GM12892 (cell line): ENCODE data around the gene PTMA.
"Not testable (repeated sequence)": the region's sequence is repeated elsewhere in the genome, so short reads cannot be mapped to it uniquely, and the experiment has no call there.

Source experiments
- DNase-seq: peaks from one replicate; pipeline ENCODE4 v3.0.0; 2011; ENCODE audit not compliant: insufficient read length
- FAIRE-seq: peaks from 2 replicates; lab custom pipeline; 2011; peaks lifted over from hg19 to GRCh38; lab: Jason Lieb, UNC
- POLR2A ChIP-seq: IDR thresholded peaks from 2 replicates; pipeline ENCODE4 v1.6.1; 2011; ENCODE audit warnings: low read depth, low read length, control low read depth
- POLR2AphosphoS5 ChIP-seq: IDR thresholded peaks from 2 replicates; pipeline ENCODE4 v1.6.1; 2011; ENCODE audit warnings: low read depth, low read length, control low read depth
- TAF1 ChIP-seq: IDR thresholded peaks from 2 replicates; pipeline ENCODE4 v1.6.1; 2011; ENCODE audit warnings: low read depth, mild to moderate bottlenecking, control low read depth, low read length, borderline replicate concordance

The PTMA gene

DNA sequence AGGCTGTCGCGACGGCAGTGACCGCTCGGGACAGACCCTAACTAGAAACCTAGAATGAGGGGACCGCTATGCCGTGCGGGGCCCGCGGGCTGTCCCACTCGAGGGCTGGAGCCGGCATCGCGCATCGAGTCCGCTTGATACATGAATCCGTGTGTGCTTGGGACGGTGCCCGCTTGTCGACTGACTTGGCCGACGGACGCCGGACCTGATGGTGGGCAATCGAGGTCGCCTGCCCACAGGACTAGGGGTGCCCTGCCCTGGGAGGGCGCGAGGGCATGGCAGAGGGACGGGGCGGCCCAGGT lies 749 bp upstream of the PTMA start:
- FAIRE-seq: peak; percentile 69
- no peak for DNase-seq
- TF ChIP-seq POLR2A: peak; percentile 37; the same call in 1 of the 2 replicates
- no peak for TF ChIP-seq POLR2AphosphoS5
- no peak for TF ChIP-seq TAF1

DNA sequence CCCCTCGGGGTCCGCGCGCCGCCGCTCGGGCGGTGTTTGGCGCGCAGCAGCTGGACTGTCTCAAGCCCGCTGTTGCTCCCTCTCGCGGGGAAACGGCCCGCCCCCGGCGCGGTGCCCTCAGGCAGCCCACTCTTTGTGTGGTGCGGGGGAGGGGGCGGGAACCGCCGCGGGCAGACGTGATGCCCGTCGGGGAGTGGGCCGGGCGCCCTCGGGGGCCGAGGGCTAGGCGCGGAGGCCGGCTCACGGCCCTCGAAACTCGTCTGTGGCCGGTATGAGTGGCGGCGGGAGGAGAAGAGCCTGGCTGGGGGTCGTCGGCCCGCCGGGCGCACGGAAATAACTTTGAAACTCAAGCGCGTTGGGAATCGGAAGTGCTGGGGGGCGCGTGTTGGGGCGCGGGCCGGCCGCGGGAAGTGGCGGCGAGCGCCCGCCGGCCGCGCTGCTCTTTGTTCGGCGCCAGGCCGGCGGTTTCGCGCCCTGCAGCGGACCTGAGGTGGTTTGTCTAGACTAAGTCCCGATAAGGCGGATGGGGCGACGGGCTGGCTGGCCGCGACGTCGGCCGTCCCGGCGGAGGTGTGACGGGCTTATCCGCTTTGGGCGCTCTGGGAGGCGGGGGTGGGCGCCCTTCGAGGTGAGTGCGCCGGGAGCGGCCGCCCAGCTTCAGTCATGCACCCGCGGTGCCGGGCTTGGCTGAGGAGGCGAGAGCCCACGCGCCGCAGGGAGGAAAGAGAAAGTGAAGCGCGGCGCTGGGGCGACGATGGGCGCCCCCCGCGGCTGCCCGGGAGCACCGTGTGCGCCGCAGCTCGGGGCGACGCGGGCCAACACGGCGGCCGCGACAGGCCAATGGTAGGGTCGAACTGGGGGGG lies 679 bp downstream of the PTMA start:
- DNase-seq: no peak
- TF ChIP-seq TAF1 (no peak), POLR2A (peak; percentile 62), POLR2AphosphoS5 (peak; percentile 84; the same call in 1 of the 2 replicates)
- FAIRE-seq: no peak

DNA sequence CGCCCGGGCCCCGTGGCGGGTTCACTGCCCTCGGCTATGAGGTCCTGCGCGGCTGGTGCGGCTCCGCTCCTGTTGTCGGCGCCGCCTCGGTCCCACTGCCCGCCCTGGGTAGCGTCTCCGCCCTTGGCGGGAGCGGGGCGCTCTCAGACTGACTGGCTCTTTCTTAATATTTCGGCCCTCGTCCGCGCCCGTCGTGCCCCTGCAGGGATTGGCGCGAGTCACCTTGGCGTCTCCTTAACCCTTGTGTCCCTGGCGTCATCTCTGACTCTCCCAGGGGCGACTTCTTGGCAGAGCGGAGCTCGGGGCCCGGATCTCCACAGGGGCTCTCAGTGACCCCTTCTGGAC lies 1.3 kb downstream of the PTMA start:
- DNase-seq (no peak), FAIRE-seq (no peak)
- no peak for TF ChIP-seq POLR2AphosphoS5
- TF ChIP-seq TAF1: no peak
- TF ChIP-seq POLR2A: no peak

DNA sequence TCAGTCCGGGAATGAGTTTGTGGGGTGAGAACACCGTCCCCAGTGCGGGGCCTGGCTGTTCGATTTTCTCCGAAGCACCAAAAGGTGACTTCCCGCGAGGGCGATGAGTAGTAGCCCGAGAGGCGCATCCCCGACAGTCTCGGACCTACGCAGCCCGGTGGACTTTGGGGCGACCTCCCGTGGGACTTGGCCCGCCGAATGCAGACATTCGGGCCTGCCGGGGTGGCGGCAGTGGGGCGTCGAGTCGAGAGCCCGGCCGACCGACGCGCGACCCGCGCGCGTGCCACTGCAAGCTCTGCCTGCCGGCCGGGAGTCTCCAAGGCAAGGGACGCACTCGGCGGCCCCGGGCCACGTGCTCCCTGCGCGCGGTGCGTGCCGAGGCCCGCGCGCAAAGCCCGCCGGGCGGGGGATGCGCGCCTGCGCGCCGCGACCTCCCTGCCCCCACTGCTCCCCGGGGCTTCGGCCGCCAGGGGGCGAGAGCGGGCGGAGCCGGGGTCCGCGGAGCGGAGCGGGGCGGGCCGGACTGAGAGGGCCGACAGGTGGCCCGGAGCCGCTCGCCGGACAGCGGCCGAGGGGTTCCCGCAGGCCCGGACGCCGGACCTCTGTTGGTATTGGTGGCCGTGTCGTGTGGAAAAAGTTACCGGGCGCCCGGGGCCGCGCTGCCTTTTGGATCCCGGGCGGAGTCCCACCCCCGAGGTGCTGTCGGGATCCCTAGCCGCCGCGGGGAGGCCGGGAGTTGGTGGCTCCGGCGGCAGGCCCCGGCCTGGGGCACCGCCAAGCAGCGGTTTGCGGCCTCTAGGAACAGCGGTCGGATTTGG lies 1.9 kb downstream of the PTMA start:
- TF ChIP-seq TAF1 (peak; percentile 55; the same call in 1 of the 2 replicates), POLR2A (peak; percentile 94), POLR2AphosphoS5 (peak; percentile 92)
- peak; percentile 91 for FAIRE-seq
- peak; percentile 86 for DNase-seq

DNA sequence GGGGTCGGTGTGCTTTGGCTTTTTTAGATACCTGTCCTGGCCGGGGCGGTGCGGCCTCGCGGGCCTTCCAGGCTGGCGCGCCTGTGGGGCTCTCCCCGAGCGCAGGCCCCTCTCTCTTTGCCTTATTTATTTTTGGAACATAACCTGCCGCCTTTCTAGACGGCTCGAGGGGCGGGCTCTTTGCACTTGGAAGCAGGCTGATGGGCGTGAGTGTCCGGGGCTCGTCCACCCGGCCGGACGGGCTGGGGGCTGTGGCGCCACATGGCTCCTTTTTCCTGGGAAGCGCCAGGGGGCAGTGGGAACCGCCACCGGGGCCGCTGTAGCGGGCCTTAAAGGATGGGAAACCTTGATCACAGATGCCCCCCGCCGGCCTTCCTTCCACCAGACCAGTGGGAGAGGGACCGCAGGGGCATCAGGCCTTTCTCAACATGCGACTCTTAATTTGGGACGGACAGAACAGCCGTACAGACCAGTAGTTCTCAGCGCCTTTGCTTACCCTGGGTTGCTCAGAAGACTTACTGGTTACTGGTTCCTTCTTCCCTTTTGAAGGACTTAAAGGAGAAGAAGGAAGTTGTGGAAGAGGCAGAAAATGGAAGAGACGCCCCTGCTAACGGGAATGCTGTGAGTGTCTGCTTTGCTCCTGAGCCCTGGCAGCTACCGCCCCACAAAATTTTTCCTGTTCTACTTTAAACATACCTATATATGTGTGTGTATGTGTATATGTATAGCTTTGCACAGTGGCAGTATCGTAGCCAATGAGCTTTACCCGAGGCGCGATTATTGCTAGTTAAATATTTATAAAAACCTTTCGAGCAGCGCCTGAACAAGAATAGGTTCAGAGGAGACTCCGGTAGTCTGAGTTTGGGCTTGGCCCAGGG lies 2.7 kb downstream of the PTMA start:
- DNase-seq (no peak), FAIRE-seq (no peak)

DNA sequence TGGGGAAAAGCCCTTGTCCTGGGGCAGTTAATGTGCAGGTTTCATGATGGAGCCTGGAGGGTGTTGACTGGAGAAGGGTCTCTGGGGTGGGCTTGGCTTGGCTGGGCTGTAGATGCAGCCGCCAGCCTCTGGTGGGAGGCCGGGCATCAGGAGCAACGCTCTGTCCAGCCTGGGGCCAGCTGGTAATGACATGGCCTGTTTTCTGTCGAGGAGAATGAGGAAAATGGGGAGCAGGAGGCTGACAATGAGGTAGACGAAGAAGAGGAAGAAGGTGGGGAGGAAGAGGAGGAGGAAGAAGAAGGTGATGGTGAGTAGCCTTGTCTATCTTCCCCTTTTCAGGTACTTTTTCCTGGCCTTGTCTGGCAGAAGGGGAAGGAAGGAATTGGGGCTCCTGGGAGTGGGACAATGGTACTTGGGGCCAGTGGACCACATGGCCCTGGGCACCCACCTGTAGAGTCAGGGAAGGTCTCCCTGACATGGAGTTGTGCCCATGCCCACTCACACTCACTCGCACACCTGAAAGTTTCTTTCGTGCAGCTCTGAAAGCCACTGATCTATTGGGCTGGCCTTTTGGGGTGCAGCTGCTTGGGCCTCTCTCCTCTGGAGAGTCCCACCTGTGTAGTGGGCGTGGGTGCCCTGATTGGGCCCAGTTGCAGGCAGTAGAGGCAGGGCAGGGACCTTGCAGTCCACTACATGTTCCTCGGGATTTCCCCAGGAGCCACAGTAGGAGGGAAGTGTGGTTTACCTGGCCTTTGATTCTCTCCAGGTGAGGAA lies 3.5 kb downstream of the PTMA start:
- TF ChIP-seq TAF1 (no peak), POLR2AphosphoS5 (peak; percentile 69; the same call in 1 of the 2 replicates)
- DNase-seq (no peak), FAIRE-seq (no peak)

More for the DNA sequence above, 2.7 kb downstream of the PTMA start:
- no peak for TF ChIP-seq TAF1
- no peak for TF ChIP-seq POLR2A
- no peak for TF ChIP-seq POLR2AphosphoS5

DNA sequence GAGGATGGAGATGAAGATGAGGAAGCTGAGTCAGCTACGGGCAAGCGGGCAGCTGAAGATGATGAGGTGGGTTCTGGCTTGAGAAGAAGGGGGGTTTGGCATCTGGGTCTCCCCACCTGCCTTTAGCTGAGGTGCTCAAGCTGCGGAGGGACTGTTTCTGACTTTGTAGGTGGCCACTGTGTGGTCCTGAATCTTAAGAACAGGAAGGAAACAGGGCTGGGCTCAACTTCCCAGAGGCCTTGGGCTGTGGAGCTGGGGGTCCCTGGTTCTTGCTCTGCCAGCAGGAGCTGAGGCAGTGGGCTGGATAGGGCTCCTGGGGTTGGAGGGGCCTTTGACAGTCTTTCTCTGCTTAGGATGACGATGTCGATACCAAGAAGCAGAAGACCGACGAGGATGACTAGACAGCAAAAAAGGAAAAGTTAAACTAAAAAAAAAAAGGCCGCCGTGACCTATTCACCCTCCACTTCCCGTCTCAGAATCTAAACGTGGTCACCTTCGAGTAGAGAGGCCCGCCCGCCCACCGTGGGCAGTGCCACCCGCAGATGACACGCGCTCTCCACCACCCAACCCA lies 4.2 kb downstream of the PTMA start:
- DNase-seq, FAIRE-seq: not testable (repeated sequence)

DNA sequence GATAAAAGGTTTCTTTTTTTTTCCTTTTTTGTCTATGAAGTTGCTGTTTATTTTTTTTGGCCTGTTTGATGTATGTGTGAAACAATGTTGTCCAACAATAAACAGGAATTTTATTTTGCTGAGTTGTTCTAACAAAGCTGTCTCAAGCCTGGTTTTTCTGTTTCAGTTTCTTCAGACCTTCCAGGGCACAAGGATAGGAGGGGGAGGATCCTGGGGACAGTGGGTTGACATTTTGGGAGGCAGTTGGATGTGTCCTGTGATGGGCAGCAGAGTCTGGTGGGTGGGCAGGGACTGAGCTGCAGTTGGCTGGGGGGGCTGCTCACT lies 5.0 kb downstream of the PTMA start:
- not testable (repeated sequence) for FAIRE-seq, DNase-seq

DNA sequence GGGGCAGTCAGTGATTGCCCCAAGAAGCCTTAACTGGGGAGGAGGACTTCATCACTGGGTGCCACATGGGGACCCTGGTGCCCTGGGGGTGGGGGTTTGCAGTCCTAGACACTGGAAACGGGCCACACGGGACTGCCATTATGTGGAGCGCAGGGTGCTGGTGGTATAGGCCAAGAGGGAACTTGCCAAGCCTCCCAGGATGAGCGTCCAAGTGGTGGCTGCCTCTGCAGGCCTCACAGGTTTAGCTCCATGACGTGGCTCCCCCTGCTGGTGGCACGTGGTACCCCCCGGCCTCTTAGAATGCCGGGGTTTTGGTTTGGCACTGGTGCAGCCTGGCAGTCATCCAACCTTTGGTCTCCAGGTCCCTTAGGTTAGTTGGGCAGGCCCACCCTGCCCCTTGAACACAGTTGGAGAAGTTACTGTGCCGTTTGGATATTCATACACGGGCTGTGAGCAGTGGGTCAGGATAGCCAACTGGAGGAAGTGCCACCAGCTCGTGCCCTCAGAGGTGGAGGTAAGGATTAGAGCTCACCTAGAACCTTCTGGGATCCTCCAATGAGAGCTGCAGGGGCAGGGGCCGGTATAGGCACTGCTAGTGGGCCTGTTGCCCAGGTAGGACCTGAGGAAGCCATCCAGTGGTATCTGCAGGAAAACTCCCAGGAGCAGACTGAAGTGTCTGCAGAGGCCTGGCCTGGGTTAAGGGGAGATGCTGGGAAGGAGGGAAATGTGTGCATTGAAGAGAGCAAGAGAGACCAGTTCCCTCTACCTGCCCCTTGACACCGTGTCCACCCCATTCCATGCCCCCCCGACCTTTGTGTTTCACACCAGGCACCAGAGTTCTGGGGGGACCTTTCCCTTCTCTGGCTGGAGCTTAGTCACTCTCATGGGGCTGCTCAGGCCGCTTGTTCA lies 5.7 kb downstream of the PTMA start:
- DNase-seq (no peak), FAIRE-seq (peak; percentile 78)
- TF ChIP-seq TAF1 (no peak), POLR2AphosphoS5 (peak; percentile 97), POLR2A (peak; percentile 89)
